CD1c-positive myeloid dendritic cell (primary cell): ENCODE results near the gene TIFAB.

ENCODE experiments used
- DNase-seq: peaks from one replicate; pipeline ENCODE4 v3.0.0-alpha.2; 2016; ENCODE audit errors: extremely low spot score

Gene TIFAB

DNA sequence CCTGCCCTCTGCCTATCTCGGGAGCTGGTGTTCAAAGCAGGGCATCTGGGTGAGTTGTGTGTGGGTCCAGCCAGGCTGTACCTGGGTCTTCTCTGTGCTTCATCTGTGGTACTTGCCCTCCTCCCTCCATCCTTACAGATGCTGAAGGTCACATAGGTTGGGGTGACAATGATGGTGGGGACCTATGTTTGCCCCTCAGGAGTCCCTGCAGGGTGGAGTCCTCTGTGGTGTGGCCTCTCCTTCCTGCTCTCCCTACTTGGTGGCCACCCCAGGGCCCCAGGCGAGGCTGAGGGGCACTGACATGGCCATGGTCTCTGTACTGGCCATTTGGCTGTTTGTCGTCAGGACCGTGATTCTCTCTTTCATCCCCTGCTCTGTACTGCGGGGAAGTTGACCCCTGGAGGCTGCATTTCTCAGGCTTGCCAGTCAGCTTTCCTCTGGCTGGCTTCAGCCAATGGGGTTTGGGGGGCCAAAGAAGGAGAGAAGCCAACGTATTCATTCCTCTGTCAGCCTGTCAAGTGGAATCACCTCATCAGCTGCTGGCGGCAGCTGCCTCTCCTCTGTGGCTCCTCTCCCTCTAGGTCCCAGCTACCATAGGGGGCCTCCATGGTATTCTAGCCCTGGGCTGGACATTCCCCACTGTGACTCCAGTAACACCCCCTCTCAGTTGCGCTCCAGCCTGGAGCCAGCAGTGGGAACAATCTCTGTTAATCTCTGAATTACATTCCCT, 9.6 kb downstream of the TIFAB start:
- no peak for DNase-seq

DNA sequence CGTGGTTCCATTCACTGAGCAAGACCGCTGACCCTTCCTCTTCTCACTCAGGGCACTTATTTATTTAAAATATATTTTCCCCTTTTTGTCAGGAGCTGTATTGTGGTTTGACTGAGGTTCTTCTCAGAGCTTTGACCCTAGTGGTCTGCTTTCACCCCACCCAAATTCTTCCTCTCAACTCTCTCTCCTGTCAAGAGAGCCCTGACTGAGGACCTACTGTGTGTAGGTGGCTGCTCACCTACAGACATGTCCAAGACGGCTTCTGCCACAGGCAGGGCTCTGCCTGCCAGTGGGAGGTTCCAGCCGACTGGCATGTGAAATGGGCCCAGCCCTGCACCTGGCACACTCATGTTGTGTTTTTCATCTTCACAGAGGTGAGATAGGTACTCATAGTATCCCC, 10.2 kb downstream of the TIFAB start:
- DNase-seq: no peak

DNA sequence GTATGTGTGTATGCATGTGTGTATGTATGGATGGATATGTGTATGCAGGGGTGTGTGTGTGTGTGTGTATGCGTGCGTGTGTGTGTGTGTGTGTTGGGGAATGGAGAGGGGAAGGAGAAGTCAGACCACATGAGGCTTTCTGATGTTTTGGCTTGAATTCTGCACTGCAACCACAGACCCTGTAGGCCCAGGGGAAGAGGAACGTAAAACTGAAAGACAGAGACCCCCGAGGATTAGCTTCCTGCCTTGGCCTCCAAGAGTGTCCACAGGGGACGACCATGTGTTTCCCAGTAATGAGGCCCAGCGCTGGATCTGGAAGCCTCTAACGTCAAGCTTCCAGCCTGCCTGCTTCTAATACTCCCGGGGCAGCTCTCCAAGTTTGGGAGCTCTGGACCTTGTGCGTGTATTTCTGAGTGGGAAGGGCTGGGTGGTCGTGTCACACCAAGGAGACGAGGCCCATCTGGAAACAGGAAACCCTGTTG, 10.8 kb downstream of the TIFAB start:
- peak; percentile 49 for DNase-seq

DNA sequence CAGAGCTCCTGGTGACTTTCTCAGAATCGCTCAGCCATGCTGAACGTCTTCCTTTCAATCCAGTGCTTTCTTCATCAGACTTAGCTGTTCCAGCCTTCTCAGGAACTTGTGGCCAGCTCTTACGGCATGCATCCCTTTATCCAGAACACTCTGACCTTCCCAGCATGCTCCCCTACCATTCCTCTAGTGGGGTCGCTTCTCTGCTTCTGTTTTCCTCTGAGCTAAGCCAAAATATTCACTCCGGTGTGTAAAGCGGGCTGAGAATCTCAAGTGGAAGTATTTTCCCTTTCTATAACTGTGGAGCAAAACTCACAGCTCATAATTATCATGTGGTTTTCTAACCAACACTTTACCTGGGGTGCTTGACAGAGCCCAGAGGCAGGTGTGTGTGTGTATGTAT, 11.2 kb downstream of the TIFAB start:
- DNase-seq: peak; percentile 27

DNA sequence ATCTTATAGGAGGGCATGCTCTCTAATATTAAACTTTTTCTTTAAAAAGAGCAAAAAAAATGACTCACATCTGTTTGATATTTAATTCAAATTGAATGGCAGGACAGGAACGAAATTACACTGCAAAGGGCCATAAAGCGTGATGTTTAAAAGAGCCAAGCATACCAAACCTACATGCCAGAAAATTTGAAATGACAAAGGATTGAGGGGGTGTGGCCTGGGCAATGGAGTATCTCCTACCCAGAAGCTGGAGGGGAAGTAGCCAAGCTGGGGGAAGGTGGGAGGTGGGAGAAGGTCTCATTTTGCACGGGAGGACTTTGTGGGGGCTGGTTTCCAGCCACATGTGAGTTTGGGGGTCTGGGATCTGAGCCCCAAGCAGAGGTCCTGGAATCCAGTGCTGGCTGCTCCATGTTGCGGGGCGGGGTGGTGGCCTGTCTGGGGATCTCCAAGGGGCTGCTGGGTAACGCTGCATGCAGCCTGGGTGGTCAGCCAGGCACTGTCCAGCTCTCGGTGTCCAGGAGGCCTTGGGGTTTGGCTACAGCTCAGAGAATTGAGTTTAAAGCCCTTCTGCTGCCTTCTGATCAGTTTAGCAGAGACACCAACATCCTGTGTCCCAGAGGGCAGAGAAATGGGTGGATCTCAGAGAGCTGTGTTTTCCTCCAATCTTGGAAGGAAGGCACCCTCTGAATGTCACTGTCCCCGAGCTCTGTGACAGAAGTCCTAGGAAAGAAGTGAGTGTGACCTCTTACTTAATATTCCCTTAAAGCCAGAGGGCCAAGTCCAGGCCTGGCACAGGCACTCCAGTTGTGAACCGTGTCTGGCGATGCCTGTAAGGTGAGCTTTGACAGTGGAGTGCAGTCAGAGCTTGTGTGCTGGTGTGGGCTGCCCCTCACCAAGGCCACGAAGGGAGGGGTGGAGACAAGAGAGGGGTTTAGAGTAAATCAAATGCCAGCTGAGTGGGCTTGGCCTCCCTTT, 12.6 kb downstream of the TIFAB start:
- DNase-seq: peak; percentile 37

DNA sequence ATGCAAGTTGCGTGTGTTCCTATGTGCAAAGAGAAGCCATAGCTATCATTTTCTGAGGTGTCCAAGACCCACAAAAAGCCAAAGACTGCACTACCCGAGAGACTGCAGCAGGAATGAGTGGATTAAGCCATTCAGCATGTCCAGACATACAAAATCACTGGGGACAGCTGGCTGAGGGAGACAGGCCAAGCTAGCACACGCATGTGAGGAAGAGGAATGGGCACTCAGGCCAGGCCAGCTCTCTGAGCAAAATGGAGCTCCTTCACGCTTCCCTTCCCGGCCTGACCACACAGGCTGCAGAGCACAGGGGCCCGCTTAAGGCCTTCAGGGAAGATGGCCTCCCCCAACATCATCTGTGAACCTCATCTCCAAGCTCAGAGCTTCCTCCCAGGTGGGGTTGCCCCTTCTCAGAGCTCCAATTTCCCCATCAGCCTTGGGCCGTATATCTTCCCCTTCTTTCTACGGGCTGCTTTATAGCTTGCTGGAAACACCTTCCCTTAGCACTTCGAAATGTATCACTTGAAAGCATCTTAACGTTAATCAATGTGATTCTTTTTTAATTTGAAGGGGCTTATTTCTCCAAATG, 13.4 kb downstream of the TIFAB start:
- no peak for DNase-seq

DNA sequence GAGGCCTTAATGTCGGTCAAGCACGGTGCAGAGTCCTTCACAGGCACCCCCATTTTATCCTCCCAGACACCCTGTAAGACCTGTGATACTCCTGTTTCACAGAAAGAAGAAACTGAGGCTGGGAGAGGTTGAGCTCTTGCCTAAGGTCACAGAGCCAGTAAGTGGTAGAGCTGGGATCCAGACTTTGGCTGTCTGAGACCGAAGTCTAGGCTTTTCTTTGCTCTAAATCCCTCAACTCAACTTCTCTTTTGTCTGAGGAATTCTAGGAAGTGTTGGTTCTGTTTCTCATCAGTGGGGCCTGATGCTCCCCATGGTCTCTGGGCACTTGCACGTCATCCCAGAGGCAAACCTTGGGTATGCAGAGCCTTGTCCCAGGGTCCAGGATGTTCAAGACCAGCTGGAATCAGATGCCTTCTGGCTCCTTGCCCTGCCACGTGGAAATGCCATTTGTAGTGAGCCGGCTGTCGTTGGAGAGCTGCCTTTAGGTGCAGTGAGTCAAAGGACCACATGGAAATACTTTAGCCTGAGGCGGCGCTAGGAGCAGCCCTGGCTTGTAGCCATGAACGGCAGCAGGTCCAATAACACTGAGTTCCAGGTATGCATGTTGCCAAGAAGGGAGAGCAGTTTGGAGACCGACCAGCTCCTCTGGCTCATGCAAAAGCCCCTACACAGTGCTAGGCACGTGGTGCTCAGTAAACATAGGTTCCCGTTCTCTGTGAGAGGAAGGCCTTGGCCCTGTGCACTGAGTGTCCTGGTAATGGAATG, 14.2 kb downstream of the TIFAB start:
- peak; percentile 70 for DNase-seq

DNA sequence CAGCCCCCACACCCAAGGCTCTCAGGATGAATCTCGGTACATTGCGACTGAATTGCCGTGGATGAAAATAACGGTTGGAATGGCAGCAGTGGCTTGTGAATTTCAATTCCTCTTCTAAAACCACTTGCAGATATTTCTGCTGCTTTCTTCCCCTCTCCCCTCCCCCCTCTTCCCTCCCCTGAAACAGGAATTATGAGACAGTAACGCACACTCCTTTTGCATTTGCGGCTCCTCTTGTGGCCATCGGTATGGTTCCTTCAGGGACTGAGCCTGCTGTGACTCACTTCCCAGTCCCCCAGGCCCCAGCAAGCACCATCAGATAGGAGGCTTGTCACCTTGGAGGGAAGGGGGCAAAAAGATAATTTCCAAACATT, 14.7 kb downstream of the TIFAB start:
- DNase-seq: peak; percentile 83

DNA sequence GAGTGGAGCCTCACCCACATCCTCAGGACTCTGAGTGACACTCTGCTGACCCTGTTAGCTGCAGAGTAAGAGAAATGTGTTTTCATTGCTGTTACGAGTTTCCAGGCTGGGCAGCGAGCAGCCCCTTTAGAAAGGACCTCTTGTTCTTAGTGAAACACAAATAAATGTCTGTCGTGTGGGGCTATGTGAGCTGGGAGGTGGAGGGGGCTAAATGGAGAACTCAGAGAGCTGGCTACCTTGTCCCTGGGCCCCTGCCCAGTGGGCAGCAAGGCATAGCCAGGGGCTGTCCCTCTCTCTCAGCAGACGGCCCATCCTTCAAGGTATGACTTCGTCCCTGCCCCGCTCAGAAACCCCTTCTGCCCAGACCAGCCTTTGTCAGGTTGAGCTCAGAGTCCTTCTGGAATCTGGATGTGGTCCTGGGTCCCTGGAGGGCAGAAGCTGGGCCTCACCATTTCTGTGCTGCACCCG, 15.2 kb downstream of the TIFAB start:
- no peak for DNase-seq

DNA sequence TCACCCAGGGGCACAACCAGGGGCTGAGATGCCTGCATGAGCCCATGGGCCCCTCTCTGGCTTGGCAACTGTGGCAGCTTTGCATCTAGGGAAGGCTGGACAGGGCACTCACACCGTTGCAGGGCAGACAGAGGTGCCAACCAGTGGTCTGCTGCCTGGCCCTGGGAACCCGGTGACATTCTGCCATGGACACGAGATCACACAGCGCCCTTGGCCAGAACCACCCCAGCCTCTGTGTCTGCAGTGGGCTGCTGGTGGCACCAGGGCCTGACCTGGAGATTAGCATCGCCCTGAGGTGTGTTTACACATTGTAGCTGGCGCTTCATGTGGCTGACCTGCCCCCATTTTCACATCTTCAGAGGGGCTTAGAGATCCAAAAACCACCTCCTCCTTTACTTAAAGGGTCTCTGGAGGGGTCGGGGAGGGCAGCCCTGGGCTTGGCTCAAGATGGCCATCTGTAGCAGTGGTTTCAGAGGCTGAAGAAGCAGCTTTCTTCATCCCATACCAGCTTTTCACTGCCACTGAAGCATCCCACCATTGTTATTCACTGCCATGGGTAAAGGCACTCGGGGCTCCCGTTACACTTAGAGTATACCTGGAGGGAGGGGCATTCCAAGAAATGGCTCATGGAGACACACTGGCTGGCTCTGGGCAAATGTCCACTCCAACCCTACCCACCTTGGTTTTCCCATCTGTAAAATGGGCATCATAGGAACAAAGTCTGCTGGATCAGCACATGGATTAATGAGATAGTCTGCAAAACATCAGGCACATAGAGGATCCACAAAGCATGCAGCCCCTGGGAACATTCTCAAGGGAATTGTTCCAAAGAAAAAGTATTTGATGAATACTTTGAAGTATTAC, 16.5 kb downstream of the TIFAB start:
- DNase-seq: no peak

DNA sequence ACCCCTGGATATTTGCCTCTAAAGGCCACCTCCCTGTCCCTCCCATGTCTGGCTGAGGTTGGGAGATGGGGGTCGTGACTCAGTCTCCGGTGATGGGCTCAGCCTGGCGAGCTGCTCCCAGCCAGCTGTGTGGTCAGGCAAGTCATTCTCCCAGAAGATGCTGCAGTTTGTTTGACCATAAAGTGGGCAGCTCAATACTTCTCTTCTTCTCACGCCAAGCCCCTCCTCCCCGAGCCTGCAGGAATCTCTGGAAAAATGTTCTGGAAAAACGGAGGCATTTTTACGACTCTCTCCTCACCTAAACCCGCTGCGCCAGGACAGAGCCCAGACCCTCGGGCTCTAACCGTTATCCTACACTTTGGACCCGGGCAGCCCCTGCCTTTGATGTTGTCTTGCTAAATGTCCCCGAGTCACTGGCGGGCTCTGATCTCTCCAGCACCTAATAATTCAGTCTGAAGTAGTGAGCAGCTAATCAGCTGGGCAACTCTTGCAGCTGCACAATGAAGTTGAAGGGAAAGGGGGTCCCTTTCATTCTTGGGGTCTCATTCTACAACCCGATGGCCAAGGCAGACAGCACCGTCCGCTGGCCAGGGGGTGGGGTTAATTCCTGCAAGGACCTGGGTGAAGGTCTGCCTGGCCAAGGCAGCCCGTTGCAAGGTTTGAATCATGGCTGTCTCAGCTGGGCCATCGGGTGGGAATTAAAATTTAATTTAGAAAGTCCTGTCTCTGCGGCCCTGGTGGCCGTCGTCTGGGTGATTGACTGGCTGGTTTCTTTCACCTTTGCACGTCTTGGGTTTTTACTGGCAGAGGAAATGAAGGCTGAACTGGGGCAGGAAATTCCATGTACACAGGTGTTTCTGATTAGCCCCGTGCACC, 17.3 kb downstream of the TIFAB start:
- no peak for DNase-seq

DNA sequence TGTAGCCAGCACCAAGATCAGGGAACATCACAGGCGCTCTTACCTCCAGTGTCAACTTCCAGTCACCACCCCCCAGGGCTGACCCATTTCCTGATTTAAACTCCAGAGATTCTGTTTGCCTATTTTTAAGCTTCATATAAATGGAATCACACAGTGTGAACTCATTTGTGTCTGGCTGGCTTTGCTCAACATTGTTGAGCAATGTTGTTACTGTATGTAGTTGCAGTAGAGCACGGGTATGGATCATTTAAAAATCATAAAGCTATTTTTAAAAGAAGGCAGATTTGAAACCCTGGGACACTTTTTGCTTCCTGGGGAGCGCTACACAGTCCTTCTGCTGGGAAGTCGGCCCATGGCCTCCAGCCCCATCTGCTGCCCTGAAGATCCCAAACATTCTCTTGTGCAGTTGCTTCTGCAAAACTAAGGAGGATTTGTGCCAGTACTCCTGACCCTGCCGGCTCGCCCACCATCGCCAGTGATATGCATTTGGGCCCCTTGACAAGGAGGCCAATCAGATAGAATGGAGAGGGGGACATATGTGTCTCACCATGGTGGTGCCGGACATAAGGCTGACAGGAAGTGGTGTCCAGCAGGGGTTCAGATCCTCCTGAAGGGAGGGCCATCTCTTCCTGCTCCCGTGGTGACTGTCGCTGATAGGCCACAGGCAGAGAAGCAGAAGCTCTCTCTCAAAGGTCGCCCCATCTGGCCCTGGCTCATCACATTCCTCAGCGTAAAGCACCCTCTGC, 18.3 kb downstream of the TIFAB start:
- DNase-seq: peak; percentile 62

DNA sequence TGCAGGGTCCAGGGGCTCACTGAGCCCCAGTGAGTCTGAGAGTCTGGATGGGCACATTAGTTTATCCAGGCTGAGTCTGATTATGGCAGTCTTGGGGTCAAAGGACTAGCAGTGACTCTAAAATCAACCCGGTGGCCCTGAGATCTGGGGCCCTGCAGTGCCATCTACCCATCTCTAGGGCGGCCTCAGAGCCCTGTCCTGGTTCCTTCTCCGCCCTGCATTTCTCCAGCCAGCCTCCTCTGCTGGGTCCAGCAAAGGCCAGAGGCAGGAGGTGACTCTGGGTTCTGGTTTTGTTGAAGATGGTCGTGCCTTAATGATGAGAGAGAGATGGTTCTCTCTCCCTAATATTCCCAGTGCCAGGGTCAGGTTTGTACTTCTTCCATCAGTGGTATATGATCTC, 20.0 kb downstream of the TIFAB start:
- no peak for DNase-seq

DNA sequence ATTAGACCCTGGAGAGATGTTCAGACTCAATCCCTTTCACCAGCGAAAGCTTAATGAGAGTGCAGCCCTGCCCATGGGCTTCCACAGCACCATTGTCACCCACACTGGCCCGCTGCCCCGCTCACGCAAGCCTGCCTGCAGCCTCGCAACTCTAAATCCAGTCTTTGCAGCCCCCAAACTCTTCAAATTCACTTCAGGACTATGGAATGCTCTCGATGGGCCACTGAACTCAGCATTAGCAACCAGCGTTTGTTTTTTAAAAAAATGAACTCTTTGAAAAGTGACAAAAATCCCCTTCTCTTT, 22.1 kb downstream of the TIFAB start:
- DNase-seq: no peak

DNA sequence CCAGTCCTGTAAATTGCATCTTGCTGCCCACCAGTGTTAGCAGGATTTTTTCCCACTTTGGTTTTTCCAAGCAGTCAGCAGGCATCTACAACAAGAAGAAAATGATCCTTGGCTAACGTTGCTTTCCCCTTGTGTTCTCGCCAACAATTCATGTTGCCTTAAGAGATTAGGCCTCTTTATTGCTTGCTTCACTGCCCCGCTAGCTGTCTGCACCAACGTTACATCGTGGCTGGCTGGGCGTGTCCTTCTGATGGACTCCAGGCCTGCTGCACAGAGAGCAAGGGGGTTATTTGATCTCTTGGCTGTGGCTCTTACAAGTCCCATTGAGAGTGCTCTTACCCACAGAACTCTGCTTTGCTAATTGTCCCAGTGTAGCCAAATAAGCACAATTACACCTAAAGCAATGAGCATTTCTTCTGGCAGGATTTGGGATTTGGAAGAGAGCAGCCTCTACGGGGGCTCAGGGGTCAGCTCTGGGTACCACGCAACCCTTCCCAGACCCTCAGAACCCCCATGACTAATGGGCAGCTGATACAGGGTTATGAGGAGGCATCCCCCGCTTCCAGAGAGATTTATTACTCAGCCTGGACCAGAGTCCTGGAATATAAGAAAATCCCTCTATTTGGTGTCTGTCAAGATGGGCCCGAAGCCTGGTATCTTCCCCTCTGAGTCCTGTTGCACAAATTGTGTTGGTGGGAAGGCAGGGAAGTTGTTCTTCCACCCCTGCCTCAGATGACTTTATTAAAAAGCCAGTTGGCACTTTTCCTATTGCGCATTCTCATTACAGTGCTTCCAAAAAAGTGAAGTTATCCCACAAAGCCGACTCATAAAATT, 22.6 kb downstream of the TIFAB start:
- peak; percentile 42 for DNase-seq

DNA sequence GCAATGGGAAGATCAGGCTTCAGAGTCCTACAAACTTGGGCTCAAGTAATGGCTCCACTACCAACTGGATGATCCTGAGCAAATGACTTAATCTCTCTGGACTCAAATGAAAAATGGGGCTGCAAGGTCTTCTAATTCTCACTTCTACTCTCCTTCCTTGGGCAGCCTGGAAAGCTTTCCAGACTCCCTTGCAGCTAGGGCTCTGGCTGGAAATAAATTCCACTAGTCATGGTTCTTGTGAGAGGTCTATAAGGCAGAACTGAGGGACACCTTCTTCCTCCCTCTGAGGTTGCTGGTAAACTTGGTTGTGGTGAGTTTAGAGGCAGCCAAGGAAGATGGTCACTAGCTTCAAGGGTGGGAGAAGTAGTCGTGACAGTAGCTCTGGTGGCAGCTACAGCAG, 23.6 kb downstream of the TIFAB start:
- no peak for DNase-seq

DNA sequence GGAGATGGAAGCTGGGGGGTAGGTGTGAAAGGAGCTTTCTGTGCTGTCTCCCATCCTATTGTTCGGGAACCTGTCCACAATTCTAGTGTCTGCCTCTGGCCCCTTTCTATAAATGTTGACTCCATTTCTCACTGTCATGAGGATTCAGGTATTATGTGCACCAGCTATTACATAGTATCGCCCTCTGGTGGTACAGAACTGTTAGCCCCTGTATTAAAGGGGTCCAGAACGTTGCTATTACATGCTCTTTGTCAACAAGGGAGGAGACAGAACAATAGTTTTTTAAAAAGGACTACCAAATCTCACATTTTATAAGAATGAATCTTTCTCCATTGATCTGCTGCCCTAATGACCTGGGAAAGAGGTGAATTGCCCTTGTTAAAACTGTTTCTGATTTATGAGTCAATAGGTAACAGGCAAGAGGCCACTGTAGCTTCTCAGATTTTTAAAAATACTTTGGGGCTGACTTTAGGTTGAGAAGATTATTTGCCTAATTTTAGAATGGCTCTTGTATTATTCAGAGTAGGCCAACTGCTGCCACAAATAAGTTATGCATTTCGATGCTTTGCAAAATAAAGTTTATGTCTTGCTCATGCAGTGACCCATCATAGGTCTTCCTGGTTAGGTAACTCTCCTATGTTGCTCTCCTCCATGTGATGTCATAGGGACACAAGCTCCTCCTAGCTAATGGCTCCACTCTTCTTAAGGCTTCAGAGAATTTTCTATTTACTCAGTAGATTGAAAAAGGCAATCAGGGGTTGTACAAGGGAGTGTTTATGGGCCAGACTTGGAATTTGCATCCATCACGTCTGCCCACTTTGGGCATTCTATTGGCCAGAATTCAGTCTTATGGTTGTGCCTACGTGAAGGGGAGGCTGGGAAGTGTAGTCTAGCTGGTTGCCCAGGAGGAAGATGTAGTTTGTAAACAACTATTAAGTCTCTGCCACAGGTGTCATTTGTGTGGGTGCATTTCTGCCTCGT, 25.8 kb downstream of the TIFAB start:
- DNase-seq: peak; percentile 51
